Hepatocyte (in vitro differentiated cells): Measurements from ENCODE around the gene VPS72.

Source experiments
- CTCF ChIP-seq: fragments of 200-600 bp; sonication (generic); IDR thresholded peaks from 2 replicates; pipeline ENCODE4 v1.5.1; 2016; ENCODE audit warnings: antibody characterized with exemption, mild to moderate bottlenecking; ENCODE audit not compliant: poor library complexity
- EZH2 ChIP-seq: fragments of 200-600 bp; sonication (generic); IDR thresholded peaks from 2 replicates; pipeline ENCODE4 v1.6.1; 2016; ENCODE audit warnings: antibody characterized with exemption, mild to moderate bottlenecking, borderline replicate concordance
- EZH2phosphoT487 ChIP-seq: fragments of 200-600 bp; sonication (generic); IDR thresholded peaks from one replicate; pipeline ENCODE4 v1.6.1; 2018; ENCODE audit warnings: antibody characterized with exemption, mild to moderate bottlenecking, low read depth, moderate library complexity; ENCODE audit not compliant: unreplicated experiment, severe bottlenecking

DNA sequence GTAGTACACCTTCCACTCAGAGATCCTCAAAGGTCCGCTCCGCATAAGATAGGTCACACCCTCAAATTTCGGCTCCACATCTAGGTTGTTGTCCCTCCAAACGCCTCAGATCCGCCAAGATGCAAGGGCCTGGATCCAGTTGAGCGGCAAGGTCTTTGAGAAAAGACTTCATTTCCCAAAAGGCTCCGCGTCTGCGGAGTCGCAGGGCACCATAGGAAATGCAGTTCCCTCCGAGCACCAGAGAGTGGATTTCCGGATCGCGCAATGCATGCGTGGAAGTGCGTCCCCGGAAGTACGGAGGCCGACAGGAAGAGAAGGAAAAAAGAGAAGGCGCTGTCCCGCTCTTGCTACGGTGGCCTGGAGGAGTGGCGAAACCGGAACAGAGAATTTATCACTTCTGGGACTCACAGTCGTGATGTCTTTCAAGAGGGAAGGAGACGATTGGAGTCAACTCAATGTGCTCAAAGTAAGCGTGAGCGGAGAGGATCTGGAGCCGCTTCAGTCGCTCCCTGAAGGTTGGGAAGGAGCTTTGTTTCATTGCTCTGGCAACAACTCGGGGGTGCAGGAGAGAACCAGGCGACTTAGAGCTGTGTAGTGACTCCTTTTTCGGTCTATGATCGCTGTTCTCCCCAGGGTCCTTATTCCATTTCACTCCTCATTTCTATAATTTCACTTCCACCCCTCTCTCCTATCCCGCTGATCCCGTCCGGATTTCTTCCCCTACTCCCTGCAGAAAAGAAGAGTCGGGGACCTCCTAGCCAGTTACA is 24.1 kb downstream of the VPS72 start, which contains the start of the genes LYSMD1 and SCNM1:
- no peak for TF ChIP-seq CTCF
- TF ChIP-seq EZH2phosphoT487, result no peak
- TF ChIP-seq EZH2, result no peak
